Stimulated activated naive CD8-positive, alpha-beta T cell treated with anti-CD3 and anti-CD28 coated beads, Interleukin-15, amount 100 ng/mL, for 72 hours (primary cell): ENCODE measurements around the gene KIF4B.
"Not testable (repeated sequence)": the region's sequence is repeated elsewhere in the genome, so short reads cannot be mapped to it uniquely, and the experiment has no call there.

ENCODE experiments used
- ATAC-seq: fragments of 150-1000 bp; cut with Tn5 transposase; 2 replicates; pipeline ENCODE4 v1.10.0; 2021; ENCODE audit warnings: mild to moderate bottlenecking, moderate library complexity
- DNase-seq, 2 donors: peaks; one replicate each; pipeline ENCODE4 v3.0.0; 2021 to 2022
- H3K27ac Mint-ChIP-seq, 2 donors: one replicate each; pipeline ENCODE4 v1.8.0; 2022; ENCODE audit warnings: mild to moderate bottlenecking in 2 of 2, mixed read lengths in 2 of 2, moderate library complexity in 2 of 2
- H3K27me3 Mint-ChIP-seq: one replicate; pipeline ENCODE4 v1.8.0; 2022; ENCODE audit warnings: mixed read lengths
- H3K4me1 Mint-ChIP-seq: one replicate; pipeline ENCODE4 v1.8.0; 2022; ENCODE audit warnings: mild to moderate bottlenecking, mixed read lengths
- H3K4me3 Mint-ChIP-seq, 2 donors: one replicate each; pipeline ENCODE4 v1.8.0; 2022; ENCODE audit warnings: mild to moderate bottlenecking in 2 of 2, mixed read lengths in 2 of 2, moderate library complexity in 1 of 2
- H3K9me3 Mint-ChIP-seq, 2 donors: one replicate each; pipeline ENCODE4 v1.8.0; 2022; ENCODE audit warnings: mixed read lengths in 2 of 2

Gene KIF4B, protein sequence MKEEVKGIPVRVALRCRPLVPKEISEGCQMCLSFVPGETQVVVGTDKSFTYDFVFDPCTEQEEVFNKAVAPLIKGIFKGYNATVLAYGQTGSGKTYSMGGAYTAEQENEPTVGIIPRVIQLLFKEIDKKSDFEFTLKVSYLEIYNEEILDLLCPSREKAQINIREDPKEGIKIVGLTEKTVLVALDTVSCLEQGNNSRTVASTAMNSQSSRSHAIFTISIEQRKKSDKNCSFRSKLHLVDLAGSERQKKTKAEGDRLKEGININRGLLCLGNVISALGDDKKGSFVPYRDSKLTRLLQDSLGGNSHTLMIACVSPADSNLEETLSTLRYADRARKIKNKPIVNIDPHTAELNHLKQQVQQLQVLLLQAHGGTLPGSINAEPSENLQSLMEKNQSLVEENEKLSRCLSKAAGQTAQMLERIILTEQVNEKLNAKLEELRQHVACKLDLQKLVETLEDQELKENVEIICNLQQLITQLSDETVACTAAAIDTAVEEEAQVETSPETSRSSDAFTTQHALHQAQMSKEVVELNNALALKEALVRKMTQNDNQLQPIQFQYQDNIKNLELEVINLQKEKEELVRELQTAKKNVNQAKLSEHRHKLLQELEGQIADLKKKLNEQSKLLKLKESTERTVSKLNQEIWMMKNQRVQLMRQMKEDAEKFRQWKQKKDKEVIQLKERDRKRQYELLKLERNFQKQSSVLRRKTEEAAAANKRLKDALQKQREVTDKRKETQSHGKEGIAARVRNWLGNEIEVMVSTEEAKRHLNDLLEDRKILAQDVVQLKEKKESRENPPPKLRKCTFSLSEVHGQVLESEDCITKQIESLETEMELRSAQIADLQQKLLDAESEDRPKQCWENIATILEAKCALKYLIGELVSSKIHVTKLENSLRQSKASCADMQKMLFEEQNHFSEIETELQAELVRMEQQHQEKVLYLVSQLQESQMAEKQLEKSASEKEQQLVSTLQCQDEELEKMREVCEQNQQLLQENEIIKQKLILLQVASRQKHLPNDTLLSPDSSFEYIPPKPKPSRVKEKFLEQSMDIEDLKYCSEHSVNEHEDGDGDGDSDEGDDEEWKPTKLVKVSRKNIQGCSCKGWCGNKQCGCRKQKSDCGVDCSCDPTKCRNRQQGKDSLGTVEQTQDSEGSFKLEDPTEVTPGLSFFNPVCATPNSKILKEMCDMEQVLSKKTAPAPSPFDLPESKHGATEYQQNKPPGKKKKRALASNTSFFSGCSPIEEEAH

DNA sequence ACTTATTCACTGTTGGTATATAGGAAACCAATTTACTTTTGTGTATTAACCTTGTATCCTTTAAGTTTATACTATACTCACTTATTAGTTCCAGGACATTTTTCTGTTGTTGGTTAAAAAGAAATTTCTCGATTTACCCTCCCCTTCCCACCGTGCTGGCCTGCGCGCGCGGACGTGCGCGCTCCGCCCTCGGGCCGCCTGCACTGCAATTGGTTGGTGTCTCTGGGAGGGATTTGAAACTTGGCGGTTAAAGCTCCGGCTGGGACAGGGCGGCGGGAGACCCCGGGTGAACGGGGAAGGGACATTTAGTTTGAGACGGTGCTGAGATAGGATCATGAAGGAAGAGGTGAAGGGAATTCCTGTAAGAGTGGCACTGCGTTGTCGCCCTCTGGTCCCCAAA, at the start of gene KIF4B:
Gene KIF4B (plus strand): TSS at position 230 of the 400 bp plus-strand sequence. CDS start 105 bp downstream, at position 335.
- no peak within 1 kb of the TSS for H3K4me3 Mint-ChIP-seq
- H3K9me3 Mint-ChIP-seq, result peaks cover 0 to 5% of the 10 kb centered on the region in 2 donors
- no peak for ATAC-seq

DNA sequence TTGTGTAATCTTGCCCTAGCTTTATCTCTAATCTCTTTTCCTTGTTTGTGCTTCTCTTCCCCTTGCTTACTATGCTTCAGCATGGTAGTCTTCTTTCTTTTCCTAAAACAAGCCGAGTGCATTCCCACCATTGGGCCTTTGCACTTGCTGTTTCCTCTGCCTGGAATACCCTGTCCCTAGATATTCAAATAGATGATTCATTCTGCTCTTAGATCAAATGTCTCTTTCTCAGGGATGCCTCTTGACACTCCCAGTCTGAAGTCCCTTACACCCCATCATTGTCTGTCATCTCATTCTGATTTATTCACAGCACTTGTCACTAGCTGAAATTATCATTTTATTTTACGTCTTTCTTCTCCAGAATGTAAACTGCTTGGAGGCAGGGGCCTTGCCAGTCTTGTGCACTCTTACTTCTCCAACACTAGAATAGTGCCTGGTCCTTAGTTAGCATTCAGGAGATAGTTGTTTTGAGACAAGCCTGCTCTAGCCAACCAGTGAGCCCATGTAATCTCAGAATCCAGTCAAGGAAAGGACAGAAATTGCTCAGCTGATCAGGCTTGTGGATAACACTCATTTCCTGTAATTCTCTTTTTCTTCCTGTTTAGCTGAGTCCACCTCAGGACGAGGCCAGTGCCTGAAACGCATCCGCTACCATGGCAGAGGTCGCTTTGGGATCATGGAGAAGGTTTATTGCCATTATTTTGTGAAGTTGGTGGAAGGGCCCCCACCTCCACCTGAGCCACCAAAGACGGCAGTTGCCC, 47.3 kb upstream of the KIF4B start:
- H3K4me3 Mint-ChIP-seq, result no peak overlapping the region
- H3K27ac Mint-ChIP-seq, result peak overlapping the region in 1 of 2 donors; percentile 16
- H3K27me3 Mint-ChIP-seq, result no peaks in the 10 kb centered on the region
- DNase-seq (no peak), ATAC-seq (no peak)
- H3K4me1 Mint-ChIP-seq, result no peaks in the 10 kb centered on the region
- no peaks in the 10 kb centered on the region for H3K9me3 Mint-ChIP-seq

More for the DNA sequence above, at the start of gene KIF4B:
- H3K4me1 Mint-ChIP-seq, result no peaks in the 10 kb centered on the region
- no peak within 1 kb of the TSS for H3K27ac Mint-ChIP-seq
- DNase-seq, result no peak
- H3K27me3 Mint-ChIP-seq, result peaks cover 38% of the 10 kb centered on the region

DNA sequence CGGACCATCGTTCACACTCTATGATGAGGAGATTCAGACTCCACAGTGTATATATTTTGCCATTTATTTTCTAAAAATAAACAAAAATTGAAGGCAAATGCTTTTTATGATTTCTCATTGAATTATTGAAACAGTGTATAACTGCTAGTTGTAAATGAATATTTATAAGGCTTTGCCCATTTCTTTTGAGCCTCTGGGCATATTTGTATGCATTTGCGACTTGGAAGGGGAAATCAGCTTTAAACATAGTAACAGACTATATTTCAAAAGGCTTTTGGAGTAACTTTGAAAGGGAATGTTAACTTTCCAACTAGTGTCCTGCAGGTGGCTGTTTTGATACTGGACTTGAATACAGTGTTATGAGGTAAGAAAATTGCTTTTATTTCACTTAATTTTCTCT, 46.7 kb upstream of the KIF4B start:
- ATAC-seq, result no peak

DNA sequence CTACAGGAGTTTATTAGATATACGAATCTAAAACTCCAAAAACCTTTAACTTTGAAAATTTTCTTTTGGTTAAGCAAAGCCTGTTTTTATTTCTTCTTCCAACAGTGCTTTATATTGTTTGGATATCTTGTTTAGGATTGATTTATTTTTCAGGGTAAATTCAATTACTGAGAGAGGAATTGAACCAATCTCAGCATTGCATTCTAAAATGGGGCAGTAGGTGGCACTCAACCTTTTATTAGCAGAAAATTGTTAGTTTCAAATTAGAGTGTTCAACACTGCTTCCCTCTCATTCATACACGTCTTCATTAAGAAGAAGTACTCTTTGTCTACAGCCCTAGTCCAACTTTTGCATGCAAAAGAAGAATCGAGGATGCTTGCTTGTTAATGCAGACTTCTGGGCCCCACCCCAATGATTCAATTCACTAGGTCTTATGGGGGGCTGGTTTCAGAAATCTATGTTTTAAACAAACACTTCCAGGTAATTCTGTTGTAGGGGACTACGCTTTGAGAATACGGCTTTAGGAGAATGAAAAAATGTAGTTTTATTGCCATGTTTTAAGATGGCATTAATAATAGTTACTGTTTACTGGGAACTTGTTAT, 46.0 kb upstream of the KIF4B start:
- Mint-ChIP-seq H3K27ac (no peak overlapping the region), H3K27me3 (no peaks in the 10 kb centered on the region), H3K4me1 (no peaks in the 10 kb centered on the region), H3K9me3 (no peaks in the 10 kb centered on the region), H3K4me3 (no peak overlapping the region)
- DNase-seq (no peak), ATAC-seq (no peak)

More for the DNA sequence above, 46.7 kb upstream of the KIF4B start:
- H3K4me1 Mint-ChIP-seq, result no peaks in the 10 kb centered on the region
- no peaks in the 10 kb centered on the region for H3K27me3 Mint-ChIP-seq
- DNase-seq, result no peak
- no peaks in the 10 kb centered on the region for H3K9me3 Mint-ChIP-seq
- H3K4me3 Mint-ChIP-seq, result no peak overlapping the region
- H3K27ac Mint-ChIP-seq, result no peak overlapping the region

DNA sequence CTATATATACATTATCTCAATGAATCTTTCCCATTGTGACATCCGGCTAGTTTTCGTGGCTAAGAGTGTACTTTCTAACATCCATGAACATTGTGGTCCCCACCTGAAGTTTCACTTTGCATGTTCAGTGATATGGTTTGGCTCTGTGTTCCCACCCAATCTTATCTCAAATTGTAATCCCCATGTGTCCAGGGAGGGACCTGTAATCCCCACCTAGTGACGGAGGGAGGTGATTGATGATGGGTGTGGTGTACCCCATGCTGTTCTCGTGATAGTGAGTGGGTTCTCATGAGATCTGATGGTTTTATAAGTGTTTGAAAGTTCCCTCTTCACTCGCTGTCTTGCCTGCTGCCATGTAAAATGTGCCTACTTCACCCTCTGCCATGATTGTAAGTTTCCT, 44.6 kb upstream of the KIF4B start:
- no peak for ATAC-seq
- Mint-ChIP-seq H3K9me3 (no peaks in the 10 kb centered on the region), H3K4me1 (no peaks in the 10 kb centered on the region)

DNA sequence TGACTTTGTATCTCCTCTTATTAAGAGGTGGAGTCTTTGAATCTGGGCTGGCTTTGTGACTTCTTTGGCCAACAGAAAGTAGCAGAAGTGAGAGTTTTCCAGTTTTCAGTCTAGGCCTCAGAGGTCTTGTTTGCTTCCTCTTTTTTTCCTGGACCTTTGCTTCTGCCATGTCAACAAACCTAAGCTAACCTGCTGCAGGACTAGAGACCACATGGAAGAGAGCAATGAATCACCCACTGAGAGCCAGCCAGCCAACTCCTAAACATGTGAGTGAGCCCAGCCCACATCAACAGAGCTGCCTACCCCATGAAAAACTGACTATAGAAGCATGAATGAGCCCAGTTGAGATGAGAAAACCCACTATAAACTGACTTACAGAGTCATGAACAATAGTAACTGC, 42.8 kb upstream of the KIF4B start:
- ATAC-seq (no peak), DNase-seq (no peak)
- Mint-ChIP-seq H3K9me3 (no peaks in the 10 kb centered on the region), H3K27me3 (no peaks in the 10 kb centered on the region), H3K4me3 (no peak overlapping the region), H3K27ac (no peak overlapping the region), H3K4me1 (no peaks in the 10 kb centered on the region)

More for the DNA sequence above, 44.6 kb upstream of the KIF4B start:
- DNase-seq, result no peak
- H3K27ac Mint-ChIP-seq, result no peak overlapping the region
- no peak overlapping the region for H3K4me3 Mint-ChIP-seq
- no peaks in the 10 kb centered on the region for H3K27me3 Mint-ChIP-seq

DNA sequence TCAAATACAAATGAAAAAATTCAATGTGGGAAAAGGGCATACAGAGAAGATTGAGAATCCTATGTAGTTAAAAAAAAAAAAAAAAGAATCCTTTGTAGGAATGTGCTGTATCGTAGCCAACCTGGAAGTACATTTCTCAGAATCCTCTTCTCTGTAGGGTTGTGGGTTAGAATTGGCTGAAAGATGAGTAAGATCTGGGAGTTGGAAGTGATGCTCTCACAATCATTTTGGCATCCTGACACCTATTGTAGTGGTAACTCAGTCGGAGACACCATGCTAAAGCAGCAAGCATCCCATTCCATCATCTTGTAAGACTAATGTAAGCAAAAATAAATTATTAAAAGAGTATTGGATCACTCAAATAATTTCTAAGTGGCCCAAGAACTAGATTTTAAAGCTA, 42.1 kb upstream of the KIF4B start:
- H3K4me3 Mint-ChIP-seq, result no peak overlapping the region
- H3K4me1 Mint-ChIP-seq, result no peaks in the 10 kb centered on the region
- no peak for DNase-seq

DNA sequence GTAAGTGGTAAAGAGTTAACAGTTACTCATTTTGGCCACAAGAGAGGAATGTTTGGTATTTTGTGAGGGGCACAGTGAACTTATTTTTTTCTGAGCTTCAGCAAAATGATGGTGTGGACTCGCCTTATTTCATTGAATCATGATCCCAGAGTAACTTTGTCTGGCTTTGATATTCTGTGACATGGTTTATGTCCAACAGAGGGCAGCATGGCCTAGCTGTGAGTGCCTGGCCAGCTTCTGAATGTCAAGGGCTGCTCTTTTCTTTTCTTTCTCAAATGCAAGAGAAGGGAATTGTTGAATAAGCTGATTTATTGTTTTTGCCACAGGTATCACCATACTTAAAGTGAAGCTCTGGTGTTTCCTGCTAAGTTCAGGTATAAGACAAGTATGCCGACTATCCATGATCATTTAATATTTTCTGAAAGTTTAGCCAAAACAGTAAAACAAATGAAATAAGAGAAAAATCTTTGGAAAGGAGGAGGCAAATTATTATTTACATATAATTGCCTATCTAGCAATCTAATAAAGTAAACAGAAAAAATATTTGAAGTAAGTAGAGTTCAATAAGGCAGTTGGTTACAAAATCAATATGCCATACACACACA, 41.0 kb upstream of the KIF4B start:
- ATAC-seq (no peak), DNase-seq (no peak)
- Mint-ChIP-seq H3K4me3 (no peak overlapping the region), H3K27me3 (no peaks in the 10 kb centered on the region), H3K27ac (no peak overlapping the region), H3K9me3 (no peaks in the 10 kb centered on the region), H3K4me1 (no peaks in the 10 kb centered on the region)

More for the DNA sequence above, 42.1 kb upstream of the KIF4B start:
- no peak for ATAC-seq
- H3K9me3 Mint-ChIP-seq, result no peaks in the 10 kb centered on the region
- no peaks in the 10 kb centered on the region for H3K27me3 Mint-ChIP-seq
- H3K27ac Mint-ChIP-seq, result no peak overlapping the region

DNA sequence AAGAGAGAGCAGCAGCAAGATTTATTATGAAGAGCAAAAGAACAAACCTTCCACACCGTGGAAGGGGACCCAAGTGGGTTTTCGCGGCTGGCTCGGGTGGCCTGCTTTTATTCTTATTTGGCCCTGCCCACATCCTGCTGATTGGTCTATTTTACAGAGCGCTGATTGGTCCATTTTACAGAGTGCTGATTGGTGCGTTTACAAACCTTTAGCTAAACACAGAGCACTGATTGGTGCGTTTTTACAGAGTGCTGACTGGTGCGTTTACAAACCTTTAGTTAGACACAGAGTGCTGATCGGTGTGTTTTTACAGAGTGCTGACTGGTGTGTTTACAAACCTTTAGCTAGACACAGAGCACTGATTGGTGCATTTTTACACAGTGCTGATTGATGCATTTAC, 37.5 kb upstream of the KIF4B start:
- DNase-seq, H3K4me3 Mint-ChIP-seq, H3K27me3 Mint-ChIP-seq, H3K4me1 Mint-ChIP-seq, H3K9me3 Mint-ChIP-seq, H3K27ac Mint-ChIP-seq, ATAC-seq: not testable (repeated sequence)

DNA sequence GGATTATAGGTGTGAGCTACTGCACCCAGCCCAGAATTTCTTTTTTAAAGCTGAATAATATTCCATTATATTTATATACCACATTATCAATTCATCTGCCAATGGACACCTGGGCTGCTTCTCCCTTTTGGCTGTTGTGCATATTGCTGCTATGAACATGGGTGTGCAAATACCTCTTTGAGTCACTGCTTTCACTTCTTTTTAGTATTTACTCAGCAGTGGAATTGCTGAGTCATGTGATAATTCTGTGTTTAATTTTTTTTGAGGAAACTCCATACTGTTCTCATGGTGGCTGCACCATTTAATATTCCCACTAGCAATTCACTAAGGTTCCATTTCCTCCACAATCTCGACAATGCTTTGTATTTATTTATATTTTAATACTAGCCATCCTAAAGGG, 36.1 kb upstream of the KIF4B start:
- Mint-ChIP-seq H3K4me3 (no peak overlapping the region), H3K9me3 (no peaks in the 10 kb centered on the region), H3K27me3 (no peaks in the 10 kb centered on the region), H3K27ac (no peak overlapping the region), H3K4me1 (no peaks in the 10 kb centered on the region)
- DNase-seq (no peak), ATAC-seq (no peak)

DNA sequence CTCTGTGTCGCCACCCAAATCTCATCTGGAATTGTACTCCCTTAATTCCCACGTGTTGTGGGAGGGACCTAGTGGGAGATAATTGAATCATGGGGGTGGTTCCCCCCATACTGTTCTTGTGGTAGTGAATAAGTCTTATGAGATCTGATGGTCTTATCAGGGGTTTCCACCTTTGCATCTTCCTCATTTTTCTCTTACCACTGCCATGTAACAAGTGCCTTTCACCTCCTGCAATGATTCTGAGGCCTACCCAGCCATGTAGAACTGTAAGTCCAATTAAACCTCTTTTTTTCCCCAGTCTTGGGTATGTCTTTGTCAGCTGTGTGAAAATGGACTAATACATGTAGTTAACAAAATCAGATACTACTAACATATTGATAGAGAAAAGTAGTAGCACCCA, 35.3 kb upstream of the KIF4B start:
- not testable (repeated sequence) for DNase-seq, H3K27ac Mint-ChIP-seq, H3K4me1 Mint-ChIP-seq, H3K4me3 Mint-ChIP-seq, ATAC-seq, H3K27me3 Mint-ChIP-seq, H3K9me3 Mint-ChIP-seq

DNA sequence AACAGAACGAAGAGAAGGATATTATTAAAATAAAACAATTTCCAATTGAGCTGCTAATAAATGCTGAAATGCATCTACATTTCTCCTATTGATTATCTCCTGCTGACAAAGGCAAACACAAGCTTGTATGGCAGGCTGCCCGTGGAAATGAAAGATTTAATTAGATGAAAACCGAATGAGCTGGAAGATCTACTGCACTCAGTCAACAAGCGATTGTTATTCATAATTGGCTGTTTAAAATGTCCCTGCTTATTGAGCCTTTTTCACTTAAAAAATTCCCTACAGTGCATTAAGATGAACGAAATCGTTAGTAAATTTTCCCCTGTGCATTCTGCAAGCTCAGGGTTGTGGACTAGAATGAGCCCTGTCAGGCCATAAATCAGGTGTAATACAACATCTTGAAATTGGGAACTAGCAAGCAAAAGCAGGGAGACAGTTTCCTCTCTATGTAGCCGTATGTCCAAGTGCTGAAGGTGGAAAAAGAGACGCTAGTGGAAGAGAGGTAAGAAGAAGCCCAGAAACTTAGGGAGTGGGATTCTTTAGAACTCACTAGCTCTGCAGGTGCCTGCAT, 28.5 kb upstream of the KIF4B start:
- DNase-seq, result no peak
- Mint-ChIP-seq H3K4me3 (no peak overlapping the region), H3K4me1 (no peaks in the 10 kb centered on the region), H3K9me3 (no peaks in the 10 kb centered on the region), H3K27me3 (peaks cover 19% of the 10 kb centered on the region), H3K27ac (no peak overlapping the region)
- no peak for ATAC-seq

DNA sequence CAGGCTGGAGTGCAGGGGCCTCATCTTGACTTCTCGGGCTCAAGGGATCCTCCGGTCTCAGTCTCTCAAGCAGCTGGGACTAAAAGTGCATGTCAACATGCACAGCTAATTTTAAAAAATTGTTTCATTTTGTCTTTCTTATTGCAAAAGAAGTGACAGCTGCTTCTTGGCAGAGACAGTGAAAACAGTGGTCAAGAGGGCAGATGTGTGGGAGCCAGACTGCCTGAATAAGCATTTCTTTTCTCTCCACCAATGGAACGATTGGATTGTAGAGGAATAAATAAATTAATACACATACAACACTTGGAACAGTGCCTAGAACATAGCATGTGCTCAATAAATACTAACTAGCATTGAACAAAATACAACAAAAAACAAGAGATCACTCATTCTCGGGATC, 27.4 kb upstream of the KIF4B start:
- peaks cover 28% of the 10 kb centered on the region for H3K27me3 Mint-ChIP-seq
- no peaks in the 10 kb centered on the region for H3K9me3 Mint-ChIP-seq
- ATAC-seq (no peak), DNase-seq (no peak)
- H3K4me1 Mint-ChIP-seq, result no peaks in the 10 kb centered on the region
- H3K27ac Mint-ChIP-seq, result no peak overlapping the region
- H3K4me3 Mint-ChIP-seq, result no peak overlapping the region

DNA sequence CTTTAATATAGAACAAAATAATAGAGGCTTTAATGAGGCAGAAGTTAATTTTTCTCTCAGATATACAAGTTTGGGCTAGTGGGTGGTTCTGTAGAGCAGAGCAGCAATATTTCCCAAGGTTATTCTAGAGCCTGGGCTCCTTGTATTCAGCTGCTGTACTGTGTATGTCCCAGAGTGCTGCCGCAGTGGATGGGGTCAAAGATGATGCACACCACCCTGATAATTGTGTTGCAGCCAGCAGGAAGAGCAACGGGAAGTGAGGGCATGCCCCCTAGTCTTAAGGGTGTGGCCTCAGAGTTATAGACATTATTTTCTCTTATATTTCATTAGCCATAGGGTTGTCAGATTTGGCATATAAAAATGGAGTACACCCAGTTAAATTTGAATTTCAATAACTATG, 23.9 kb upstream of the KIF4B start:
- no peaks in the 10 kb centered on the region for H3K9me3 Mint-ChIP-seq
- no peak for ATAC-seq
- no peak for DNase-seq
- H3K4me1 Mint-ChIP-seq, result no peaks in the 10 kb centered on the region
- H3K27ac Mint-ChIP-seq, result no peak overlapping the region
- no peak overlapping the region for H3K4me3 Mint-ChIP-seq
- H3K27me3 Mint-ChIP-seq, result peaks cover 25% of the 10 kb centered on the region
